ENCODE measurements around the gene LTA4H. TPM values are rescaled to one million over a fixed set of nuclear protein-coding genes. Genes with fewer than 3 reads are reported as not detected.

The LTA4H gene
- total RNA-seq, 1 experiment from 2014 or later = 51.4 TPM

DNA sequence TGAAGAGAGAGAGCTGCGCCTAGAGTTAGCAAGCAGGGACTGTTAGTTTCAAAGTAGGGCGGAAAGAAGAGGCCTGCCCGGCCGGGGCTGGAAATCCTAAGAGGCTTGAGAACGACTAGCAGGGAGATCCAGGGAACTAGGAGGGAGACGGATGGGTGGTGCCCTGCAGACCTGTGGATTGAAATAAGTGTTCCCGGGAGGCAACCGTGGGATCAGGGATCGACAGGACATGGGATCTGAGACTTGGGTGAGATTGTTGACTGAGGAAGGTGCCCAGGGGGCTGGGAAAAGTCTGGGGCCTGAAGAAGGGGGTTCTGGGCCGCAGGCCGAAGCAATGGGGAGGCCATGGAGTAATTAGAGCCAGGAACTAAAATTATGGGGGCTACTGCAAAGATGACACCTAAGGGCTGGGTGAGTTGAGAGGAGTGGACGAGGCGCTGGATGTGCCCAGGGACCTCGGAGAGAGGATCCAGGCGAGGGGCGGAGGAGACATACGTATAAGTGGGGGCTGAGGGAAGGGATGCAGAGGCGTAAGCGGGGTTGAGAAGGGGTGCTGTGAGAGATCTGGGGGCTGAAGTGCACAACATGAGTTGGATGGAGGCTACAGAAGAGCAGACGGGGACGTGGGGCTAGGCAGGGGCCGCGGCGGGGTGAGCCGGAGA is 635 bp downstream of the LTA4H start:
- DNase-seq (ENCODE audit: low read depth) = peak; percentile 18

GRCh38 chr12:96033549-96034389 is 1.6 kb downstream of the LTA4H start:
- DNase-seq (ENCODE audit: low read depth) = no peak

DNA sequence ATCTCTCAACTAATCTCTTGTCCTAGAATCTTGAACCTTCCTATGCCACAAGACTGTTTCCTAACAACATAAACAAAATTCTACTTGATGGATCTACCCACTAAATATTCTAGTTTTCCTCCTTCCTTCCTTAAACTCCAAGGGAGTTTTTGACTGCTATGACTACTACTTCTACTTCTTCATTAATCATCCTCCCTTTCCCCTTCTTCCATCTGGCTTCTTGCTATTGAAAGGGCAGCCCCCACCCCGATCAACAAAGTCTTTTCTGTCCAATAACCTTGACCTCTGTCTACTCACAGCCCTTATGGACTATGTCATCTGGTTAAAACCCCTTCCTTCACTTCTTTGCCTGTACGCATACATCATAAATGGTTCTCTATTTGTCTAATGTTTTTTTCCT is 5.6 kb downstream of the LTA4H start:
- no peak for DNase-seq (ENCODE audit: low read depth)

GRCh38 chr12:96028538-96028937 is 6.8 kb downstream of the LTA4H start:
- DNase-seq (ENCODE audit: low read depth) = no peak

- no peak for DNase-seq (ENCODE audit: low read depth)
Measured at GRCh38 chr12:96026331-96026730, 9.1 kb downstream of the LTA4H start.

- DNase-seq (ENCODE audit: low read depth) = no peak
Measured at GRCh38 chr12:96025518-96025917, 9.9 kb downstream of the LTA4H start.

- DNase-seq (ENCODE audit: low read depth) = no peak
Measured at GRCh38 chr12:96020314-96021003, 14.9 kb downstream of the LTA4H start.

DNA sequence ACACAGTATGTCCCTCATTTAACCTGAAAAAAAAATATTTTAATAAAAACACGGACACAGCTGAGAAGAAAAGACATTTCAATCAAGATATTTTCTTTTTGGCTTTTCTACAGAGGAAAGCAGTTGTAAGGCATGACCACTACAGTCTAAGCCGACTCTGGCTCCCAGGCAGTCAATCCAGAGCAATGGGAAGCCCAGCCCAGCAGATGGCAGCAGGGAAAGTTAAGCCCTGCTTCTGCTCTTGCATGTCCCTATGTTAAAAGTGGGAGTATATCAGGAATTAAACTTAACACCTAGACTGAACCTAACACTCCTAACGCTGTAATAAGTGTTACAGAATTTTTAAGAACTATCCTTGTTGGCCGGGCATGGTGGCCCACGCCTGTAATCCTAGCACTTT is 19.7 kb downstream of the LTA4H start:
- peak; percentile 37 for DNase-seq (ENCODE audit: low read depth)

DNA sequence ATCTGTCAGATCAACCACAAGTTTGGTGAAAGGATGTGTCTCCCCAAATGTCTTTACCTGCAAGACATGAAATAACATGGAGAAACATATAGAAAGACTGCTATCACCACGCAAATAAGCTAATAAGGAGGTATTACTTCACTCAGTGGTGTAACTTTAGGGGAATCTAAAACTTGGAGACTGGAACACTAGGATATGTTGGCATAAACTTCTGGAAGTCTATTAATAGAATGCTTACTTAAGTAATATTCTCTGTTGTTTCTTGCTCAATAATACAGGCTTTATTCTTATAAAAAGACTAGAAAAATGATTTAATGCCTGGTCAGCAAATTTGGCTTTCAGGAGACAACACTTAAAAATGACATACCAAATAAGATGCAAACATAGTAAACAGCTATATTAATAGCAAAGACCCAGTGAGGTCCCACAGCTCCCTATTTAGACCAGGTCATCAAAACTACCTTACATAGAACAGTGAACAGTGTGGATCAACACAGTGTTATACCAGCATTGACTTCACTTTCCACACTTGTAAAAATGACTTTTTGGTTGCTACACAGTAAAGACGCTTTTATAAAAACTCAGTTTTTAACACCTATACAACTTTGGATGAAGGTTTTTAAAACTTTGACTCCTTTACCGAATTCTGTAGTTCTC is 20.3 kb downstream of the LTA4H start:
- no peak for DNase-seq (ENCODE audit: low read depth)

DNA sequence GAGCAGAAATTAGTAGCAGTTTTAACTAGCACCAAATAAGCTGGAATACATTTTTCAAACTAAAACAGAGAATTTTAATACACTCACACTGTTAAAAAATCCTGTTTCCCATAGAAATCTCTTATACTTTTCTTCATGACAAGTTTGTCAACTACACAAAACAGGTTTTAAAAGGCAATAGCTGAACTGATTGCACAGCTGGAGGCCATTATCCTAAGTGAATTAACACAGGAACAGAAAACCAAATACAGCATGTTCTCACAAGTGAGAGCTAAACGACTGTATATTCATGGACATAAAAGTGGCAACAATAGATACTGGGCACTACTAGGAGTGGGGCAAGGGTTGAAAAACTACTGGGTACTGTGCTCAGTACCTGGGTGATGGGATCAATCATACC is 27.7 kb downstream of the LTA4H start:
- no peak for DNase-seq (ENCODE audit: low read depth)

- DNase-seq (ENCODE audit: low read depth) = no peak
Measured at GRCh38 chr12:96006727-96007126, 28.7 kb downstream of the LTA4H start.

GRCh38 chr12:96000858-96001257 is 34.5 kb downstream of the LTA4H start:
- DNase-seq (ENCODE audit: low read depth) = no peak

DNA sequence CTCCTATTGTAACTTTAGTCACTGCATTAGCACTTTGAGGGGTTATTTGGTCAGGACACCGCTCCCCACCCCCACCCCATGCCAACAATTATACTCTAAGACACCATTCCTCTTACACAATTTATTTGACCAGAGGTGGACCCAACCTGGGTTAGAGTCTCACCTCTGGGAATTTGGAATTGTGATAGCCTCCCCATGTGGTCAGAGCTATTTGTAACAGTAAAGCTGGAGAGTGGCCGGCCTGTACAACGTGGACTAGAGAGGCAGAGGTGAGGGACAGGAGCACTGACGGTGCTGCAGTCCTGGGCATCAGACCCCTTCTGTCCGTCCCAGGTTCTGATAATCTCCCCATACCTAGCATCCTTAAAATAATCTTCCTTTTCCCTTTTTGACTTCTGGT is 35.9 kb downstream of the LTA4H start:
- no peak for DNase-seq (ENCODE audit: low read depth)

DNA sequence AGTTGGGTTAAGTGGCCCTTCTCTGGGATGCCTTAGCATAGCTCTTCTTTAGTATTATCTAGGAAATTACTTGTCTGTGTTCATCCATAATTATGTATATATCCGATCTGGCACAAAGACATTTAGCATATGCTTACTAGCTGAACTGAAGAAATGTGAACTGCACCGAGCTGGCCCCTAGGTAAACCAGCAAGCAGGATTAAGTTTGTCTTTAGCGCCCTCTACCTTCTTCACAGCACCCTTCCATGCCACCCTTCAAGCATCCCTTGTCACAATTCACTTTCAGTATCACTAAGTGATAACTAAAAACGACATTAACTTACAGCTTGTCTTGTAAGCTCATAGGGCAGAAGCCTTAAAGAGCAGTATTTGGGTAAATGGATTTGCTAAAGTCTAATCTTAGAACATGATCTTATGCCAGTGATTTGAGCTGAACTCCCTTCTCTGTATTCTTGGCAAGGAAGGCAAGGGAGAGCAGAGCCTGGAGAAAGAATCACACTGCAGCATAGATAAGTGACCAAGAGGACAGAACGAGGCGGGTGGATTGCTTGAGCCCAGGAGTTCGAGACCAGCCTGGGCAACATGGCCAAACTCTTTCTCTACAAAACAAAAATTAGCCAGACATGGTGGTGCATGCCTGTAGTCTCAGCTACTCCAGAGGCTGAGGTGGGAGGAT is 36.6 kb downstream of the LTA4H start:
- DNase-seq (ENCODE audit: low read depth) = peak; percentile 57

DNA sequence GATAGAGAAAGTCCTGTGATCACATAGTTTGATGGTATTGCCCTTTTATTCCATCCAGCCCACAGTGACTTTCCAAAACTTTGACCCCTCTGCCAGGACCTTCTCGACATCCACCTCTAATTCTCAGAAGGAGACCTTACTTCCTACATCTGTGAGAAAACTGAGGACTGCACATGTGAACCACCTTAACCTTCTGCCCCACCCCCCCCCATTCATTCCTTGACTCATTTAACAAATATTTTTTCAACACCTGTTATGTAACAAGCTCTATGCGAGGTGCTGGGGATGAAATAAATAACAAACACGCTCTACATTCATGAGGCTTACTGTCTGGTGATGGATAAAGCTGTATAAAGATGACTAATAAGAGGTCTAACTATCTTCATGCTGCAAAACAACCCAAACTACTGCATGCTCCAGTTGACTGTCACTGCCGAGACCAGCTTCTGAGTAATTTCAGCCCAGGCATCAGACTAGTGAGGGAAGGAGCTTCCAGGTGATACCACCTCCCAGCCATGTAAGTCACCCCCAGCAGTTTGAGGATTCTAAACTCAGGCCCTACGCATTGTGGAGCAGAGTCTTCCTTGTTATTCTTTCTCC is 37.4 kb downstream of the LTA4H start:
- DNase-seq (ENCODE audit: low read depth) = no peak

GRCh38 chr12:95997276-95997675 is 38.1 kb downstream of the LTA4H start:
- DNase-seq (ENCODE audit: low read depth) = no peak

DNA sequence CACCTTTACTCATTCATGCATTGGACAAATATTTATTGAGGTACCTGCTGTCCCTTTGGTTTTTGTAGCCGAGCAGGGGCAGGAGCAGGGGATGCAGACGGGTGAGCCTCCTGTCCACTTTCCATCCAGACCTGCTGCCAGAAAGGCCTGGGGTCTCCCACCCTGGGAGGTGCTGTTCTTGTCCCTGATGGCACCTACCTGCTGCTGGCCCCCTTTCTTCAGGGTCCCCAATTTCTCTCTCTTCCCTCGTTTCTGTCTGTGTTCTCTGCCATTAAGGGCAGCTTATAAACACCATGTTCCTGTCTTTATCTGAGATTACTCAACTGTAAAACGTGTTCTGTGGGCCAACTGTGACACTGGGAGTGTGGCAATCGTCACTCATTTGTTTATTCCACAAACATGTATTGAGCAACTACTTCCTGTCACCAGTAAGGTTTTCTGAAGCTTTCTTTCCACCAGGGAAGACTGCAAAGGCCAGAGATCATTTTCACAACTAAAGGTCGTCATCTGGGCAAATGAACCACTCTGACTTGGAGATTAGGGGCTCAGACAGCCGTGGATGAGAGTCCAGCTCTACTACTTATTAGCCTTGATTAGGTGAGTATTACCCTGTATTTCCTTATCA is 39.2 kb downstream of the LTA4H start, which contains the start of gene HAL:
Gene HAL (minus strand): TSS at position 311 of the 625 bp plus-strand sequence. CDS start 434 bp downstream, outside the sequence.
- DNase-seq (ENCODE audit: low read depth) = no peak

DNA sequence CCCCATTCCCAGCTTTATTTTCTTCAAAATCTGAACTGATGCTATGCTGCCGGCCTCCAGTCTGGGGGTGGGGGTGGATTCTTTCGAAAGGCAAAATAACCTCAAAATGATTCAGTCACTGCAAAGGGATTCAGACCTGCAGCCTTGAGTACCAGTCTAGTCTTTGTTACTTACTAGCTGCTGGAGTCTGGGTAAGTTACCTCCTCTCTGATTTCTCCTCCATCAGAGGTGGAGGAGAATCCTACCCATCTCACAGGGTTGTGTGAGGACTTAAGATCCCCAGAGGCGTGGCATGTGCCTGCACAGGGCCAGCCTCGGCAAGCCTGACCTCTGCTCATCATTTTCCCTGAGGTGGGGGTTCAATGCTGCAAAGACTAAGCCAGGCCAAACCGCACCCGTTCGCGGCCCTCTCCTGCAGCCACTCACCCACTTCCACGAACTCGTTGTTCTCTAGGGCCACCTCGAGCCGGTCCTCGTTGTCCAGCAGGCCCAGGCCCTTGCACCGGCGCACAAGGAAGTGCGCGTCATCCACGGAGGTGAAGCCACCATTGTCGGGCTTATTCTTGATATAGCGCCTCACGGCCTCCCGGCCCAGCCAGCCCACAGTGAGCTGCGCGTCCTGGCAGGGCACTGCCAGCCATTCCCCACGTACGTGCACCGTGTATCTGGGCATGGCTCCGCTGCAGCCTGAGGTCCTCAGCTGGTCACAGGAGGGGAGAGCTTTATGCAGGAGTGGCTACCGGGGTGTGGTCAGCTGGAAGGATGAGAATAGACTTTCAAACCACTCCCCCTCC is 40.0 kb downstream of the LTA4H start:
- DNase-seq (ENCODE audit: low read depth) = no peak

DNA sequence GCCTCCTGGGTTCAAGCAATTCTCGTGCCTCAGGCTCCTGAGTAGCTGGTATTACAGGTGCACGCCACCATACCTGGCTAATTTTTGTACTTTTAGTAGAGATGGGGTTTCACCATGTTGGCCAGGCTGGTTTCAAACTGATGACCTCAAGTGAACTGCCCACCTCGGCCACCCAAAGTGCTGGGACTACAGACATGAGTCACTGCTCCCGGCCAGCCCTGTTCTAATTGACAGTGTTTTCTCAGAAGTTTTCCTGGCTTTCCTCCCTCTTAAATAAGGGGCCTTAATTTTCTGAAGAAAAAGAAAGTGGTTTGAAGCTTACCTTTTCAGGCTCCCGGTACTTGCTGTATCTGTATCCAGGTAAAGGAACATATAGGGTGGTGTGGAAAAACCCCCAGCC is 40.9 kb downstream of the LTA4H start:
- peak; percentile 22 for DNase-seq (ENCODE audit: low read depth)

- no peak for DNase-seq (ENCODE audit: low read depth)
Measured at GRCh38 chr12:95993907-95994306, 41.5 kb downstream of the LTA4H start.

Data from M059J (cell line).